ENCODE measurements around the gene PCNX2. TPM values are rescaled to one million over a fixed set of nuclear protein-coding genes. Genes with fewer than 3 reads are reported as not detected.

The PCNX2 gene
- total and polyA plus RNA-seq, 2 of the 8 experiments (the other 6 are each of a cell fraction or from before 2014, with no cell fraction given), result 46.1 to 57.6 TPM

DNA sequence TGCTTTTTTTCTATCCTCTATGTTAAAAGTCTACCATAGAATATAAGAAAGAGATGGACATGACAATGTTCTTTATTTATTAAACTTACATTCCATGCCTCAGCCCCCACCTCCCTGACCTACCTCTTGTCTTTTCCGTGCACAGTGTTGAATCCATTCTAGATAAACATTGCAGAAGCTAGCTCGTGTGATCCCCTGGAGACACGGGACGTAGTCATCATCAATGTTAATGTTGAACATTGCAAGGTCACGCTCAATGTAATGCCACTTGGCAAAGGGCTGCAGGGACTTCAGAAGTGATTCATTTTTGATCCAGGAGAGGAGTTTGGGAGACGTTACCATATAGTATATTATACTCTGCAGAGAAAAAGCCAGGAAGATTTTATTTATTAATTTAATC lies 278.7 kb downstream of the PCNX2 start (continued):
- TF ChIP-seq KDM1A (IDR thresholded peaks at IDR 0.05; ENCODE audit: borderline replicate concordance, low read length) (no peak), CEBPB (IDR thresholded peaks at IDR 0.05; ENCODE audit: low read depth, low read length) (no peak)
